ENCODE results near the gene MED19. TPM values are rescaled to one million over a fixed set of nuclear protein-coding genes. Genes with fewer than 3 reads are reported as not detected.

MED19 gene, protein sequence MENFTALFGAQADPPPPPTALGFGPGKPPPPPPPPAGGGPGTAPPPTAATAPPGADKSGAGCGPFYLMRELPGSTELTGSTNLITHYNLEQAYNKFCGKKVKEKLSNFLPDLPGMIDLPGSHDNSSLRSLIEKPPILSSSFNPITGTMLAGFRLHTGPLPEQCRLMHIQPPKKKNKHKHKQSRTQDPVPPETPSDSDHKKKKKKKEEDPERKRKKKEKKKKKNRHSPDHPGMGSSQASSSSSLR
- 13.9 and 19.1 TPM in 2 replicates for total RNA-seq

DNA sequence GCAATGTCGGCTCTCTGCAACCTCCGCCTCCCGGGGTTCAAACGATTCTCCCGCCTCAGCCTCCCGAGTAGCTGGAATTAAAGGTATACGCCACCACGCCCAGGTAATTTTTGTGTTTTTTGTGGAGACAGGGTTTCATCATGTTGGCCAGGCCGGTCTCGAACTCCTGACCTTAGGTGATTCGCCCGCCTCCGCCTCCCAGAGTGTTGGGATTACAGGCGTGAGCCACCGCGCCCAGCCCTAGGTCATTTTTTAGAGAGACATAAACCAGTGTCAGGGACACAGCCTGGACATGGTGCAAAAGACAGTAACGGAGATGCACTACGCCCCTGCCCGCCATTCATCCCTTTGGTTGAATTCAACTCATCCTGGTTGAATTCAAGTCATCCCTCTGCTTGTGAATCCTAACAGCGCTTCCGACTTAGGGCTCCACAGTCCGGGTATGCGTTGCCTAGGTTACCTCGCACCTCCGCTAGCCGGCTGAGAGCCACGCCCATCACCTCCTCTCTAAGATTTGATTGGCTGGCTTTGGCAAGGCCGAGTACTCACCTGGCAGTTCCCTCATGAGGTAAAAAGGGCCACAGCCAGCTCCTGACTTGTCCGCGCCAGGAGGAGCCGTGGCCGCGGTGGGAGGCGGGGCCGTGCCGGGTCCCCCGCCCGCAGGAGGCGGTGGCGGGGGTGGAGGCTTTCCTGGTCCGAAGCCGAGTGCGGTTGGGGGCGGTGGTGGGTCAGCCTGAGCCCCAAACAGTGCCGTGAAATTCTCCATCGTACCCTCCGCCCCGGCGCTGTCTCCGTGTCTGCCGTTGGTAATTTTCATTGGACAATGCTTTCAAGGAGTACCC, at the start of gene MED19:
Gene MED19 (minus strand): TSS at position 802 of the 842 bp plus-strand sequence. CDS start 36 bp downstream, at position 766.

DNA sequence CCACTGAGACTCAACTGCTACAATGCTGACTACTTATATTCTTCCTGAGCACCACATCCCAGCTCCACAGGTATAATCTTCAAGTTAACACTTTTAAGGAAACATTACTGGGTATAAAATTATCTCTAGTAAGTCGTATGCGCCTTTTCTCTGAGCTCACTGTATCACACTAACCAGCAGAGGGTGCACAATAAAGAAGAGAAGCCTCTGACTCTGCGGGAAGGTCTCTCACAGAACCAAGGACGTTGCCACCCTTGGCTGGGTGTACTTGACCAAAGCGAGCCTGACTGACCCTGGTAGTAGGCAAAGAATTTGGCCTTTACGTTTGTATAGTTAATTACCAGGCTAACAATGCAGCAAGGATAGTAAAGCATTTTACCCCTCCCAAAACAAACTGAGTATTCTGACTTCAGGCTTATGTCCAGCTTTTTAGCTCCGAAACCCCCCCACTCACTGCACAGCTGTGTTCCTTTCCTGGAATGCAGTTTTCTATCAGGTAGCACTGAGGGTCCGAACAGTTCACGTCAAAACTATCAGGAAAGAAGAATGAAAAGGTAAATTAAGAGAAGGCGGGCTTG, 39.8 kb upstream of the MED19 start, which contains the start of gene BTBD18:
Gene BTBD18 (minus strand): TSS at position 144 of the 578 bp plus-strand sequence. CDS start 631 bp downstream, outside the sequence.

GRCh38 chr11:57741132-57742086, 29.4 kb upstream of the MED19 start, which contains the start of gene SELENOH:
SELENOH (plus strand) TSS chr11:57741491; CDS start chr11:57741596, 105 bp downstream.

DNA sequence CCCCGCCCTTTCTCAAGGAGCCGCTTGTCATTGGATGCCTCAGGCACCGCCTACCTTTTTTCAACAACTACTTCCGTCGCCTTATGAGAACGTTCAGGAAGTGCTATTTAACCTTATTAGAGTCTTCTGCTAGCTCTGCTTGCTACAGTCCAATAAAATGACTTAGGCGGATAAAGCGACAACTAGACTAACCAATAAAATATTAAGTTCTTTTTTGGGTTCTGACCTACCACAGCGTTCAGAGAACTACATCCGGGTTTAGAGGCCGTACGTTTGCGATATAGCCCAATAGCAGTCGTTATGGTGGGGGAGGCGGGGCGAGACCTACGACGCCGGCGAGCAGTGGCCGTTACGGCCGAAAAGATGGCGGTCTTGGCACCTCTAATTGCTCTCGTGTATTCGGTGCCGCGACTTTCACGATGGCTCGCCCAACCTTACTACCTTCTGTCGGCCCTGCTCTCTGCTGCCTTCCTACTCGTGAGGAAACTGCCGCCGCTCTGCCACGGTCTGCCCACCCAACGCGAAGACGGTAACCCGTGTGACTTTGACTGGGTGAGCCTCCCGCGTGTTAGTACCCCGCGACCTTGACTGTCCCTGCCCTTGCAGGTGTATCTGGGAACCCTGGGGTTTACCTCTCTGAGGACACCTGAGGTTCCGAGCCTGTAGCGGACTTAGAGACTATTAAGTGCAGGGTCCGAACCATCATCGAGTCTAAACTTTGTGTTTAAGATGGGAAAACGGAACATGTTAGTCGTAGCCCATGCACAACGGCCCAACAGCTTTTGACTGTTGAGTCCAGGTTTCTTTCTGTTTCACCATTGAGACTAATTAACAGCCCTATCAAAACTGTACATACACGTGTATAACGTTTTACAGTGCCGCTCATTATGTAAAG, 488 bp upstream of the MED19 start, which contains the start of gene TMX2:
Gene TMX2 (plus strand): TSS at position 338 of the 895 bp plus-strand sequence. CDS start 26 bp downstream, at position 364.

GRCh38 chr11:57667736-57668433, 44.1 kb downstream of the MED19 start, which contains the start of gene ZDHHC5:
ZDHHC5 (plus strand) TSS chr11:57668114; CDS start chr11:57673091, 4,977 bp downstream.

DNA sequence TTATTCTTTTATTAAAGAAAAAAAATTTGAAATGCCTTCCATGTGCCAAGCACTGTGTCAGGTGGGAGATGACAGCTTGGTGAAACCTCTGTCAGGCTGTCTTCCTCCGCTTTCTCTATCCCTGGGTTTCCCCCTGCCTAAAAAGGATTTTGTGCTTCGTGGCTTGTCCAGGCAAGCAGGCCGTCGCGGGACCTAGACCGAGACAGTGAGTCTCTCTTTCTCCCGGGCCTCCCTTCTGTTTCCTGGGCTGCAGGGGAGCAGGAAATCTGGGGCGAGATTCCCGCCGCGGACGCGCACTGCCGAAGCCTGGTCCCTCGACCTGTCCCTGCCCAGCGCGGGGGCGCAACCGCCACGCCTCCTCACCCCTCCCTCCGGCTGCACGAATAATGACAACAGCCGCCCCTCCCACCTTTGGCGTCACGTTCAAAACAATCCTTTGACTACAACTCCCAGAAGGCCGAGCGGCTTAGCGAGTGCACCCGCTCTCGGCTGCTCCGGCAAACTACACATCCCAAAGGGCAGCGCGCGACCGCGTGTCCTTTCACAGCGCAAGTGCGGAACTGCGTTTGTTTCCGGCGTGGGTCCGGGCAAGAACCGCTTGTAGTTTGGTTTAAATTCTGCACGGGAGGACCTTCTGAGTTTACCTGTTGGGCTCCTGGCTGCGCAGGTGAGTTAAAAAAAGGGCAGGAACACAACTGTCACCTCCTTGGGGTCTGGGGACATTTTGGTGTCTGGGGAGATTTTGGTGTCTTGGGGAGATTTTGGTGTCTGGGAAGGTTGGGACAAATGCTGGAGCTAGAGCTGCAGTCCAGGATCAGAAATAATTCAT, 54.6 kb downstream of the MED19 start, which contains the start of gene CLP1:
Gene CLP1 (plus strand): TSS at position 569 of the 829 bp plus-strand sequence. CDS start 1,715 bp downstream, outside the sequence.

Other genes with a start within 250 kb of the MED19 start
- 10.6 and 11.7 TPM in 2 replicates for gene SLC43A1, start 196.5 kb downstream of the MED19 start, total RNA-seq
- 37.5 and 109 TPM in 2 replicates for gene TIMM10, start 181.5 kb downstream of the MED19 start, total RNA-seq
- not detected in 2 replicates for gene SMTNL1, start 174.6 kb downstream of the MED19 start, total RNA-seq
- gene UBE2L6, start 144.5 kb downstream of the MED19 start, total RNA-seq: 17.4 and 40.3 TPM in 2 replicates
- 0.09 and 0.56 TPM in 2 replicates for gene SERPING1, start 114.5 kb downstream of the MED19 start, total RNA-seq
- 0.18 and 0.28 TPM in 2 replicates for gene YPEL4, start 62.3 kb downstream of the MED19 start, total RNA-seq
- gene CLP1, start 54.5 kb downstream of the MED19 start, total RNA-seq: 21.7 and 22.6 TPM in 2 replicates
- gene ZDHHC5, start 44.1 kb downstream of the MED19 start, total RNA-seq: 31.5 and 37.3 TPM in 2 replicates
- gene TMX2, start 378 bp upstream of the MED19 start, total RNA-seq: 52.0 and 55.1 TPM in 2 replicates
- gene SELENOH, start 29.3 kb upstream of the MED19 start, total RNA-seq: 65.7 and 70.2 TPM in 2 replicates
- not detected in 2 replicates for gene BTBD18, start 39.6 kb upstream of the MED19 start, total RNA-seq
- gene CTNND1, start 49.6 kb upstream of the MED19 start, total RNA-seq: 184 and 247 TPM in 2 replicates

All from endothelial cell of coronary artery (primary cell).